HG02623 (cell line): ENCODE data around the gene ABHD11.
"Not testable (repeated sequence)": the region's sequence is repeated elsewhere in the genome, so short reads cannot be mapped to it uniquely, and the experiment has no call there.

Source experiments
- ATAC-seq: cut with Tn5 transposase; IDR thresholded peaks from one replicate; pipeline ENCODE4 v1.9.1; 2021; ENCODE audit warnings: moderate library complexity; ENCODE audit not compliant: unreplicated experiment

Gene ABHD11

GRCh38 chr7:73738612-73739386, at the start of gene ABHD11:
Gene ABHD11, minus strand, starts transcription at chr7:73738802. Its CDS starts 32 bp downstream, at chr7:73738770.
- ATAC-seq: peak; percentile 87

GRCh38 chr7:73787786-73788048, 49.1 kb upstream of the ABHD11 start:
- not testable (repeated sequence) for ATAC-seq

GRCh38 chr7:73786588-73786987, 48.0 kb upstream of the ABHD11 start:
- no peak for ATAC-seq

GRCh38 chr7:73779517-73779916, 40.9 kb upstream of the ABHD11 start:
- ATAC-seq: no peak

- no peak for ATAC-seq
Observed at GRCh38 chr7:73778801-73779389, 40.3 kb upstream of the ABHD11 start.

- ATAC-seq: no peak
Observed at GRCh38 chr7:73774923-73775322, 36.3 kb upstream of the ABHD11 start.

- ATAC-seq: no peak
Observed at GRCh38 chr7:73773700-73774517, 35.3 kb upstream of the ABHD11 start.

GRCh38 chr7:73770860-73771670, 32.5 kb upstream of the ABHD11 start:
- no peak for ATAC-seq

- no peak for ATAC-seq
Observed at GRCh38 chr7:73770002-73770859, 31.6 kb upstream of the ABHD11 start, which contains the start of gene CLDN3. Gene CLDN3, minus strand, starts transcription at chr7:73770270. Its CDS starts 221 bp downstream, at chr7:73770049.

- ATAC-seq: no peak
Observed at GRCh38 chr7:73769481-73770001, 30.9 kb upstream of the ABHD11 start.

GRCh38 chr7:73768641-73769480, 30.3 kb upstream of the ABHD11 start:
- ATAC-seq: no peak

- no peak for ATAC-seq
Observed at GRCh38 chr7:73766556-73767229, 28.1 kb upstream of the ABHD11 start.

GRCh38 chr7:73762659-73762999, 24.0 kb upstream of the ABHD11 start:
- ATAC-seq: no peak

GRCh38 chr7:73761854-73762658, 23.5 kb upstream of the ABHD11 start:
- ATAC-seq: no peak

- no peak for ATAC-seq
Observed at GRCh38 chr7:73758581-73759138, 20.1 kb upstream of the ABHD11 start.

GRCh38 chr7:73749931-73750776, 11.6 kb upstream of the ABHD11 start:
- ATAC-seq: no peak
